Placental epithelial cell (primary cell): ENCODE measurements around the gene IL37. TPM values are rescaled to one million over a fixed set of nuclear protein-coding genes. Genes with fewer than 3 reads are reported as not detected.

Experiments used
- total RNA-seq: library from RNA; depleted of rRNA; stranded (reverse); fragments of >200 nt; gene quantifications from 2 replicates; pipeline ENCODE4 v1.2.3, GENCODE V29; 2012

The IL37 gene
- total RNA-seq: not detected in 2 replicates

GRCh38 chr2:112910865-112911264, at the start of gene IL37:
Gene IL37 (plus strand): TSS chr2:112911165. CDS start chr2:112913013, 1,848 bp downstream.

Other genes with a start within 250 kb of the IL37 start
- gene NT5DC4, start 190.1 kb upstream of the IL37 start, total RNA-seq: not detected in 2 replicates
- gene CKAP2L, start 146.6 kb upstream of the IL37 start, total RNA-seq: 3.1 and 4.9 TPM in 2 replicates
- gene IL1A, start 126.7 kb upstream of the IL37 start, total RNA-seq: under 0.01 and 0.54 TPM in 2 replicates
- gene IL1B, start 74.4 kb upstream of the IL37 start, total RNA-seq: 0.11 TPM in 1 of 2 replicates, not detected in the other
- not detected in 2 replicates for gene IL36G, start 66.8 kb downstream of the IL37 start, total RNA-seq
- not detected in 2 replicates for gene IL36A, start 94.3 kb downstream of the IL37 start, total RNA-seq
- not detected in 2 replicates for gene IL36B, start 141.7 kb downstream of the IL37 start, total RNA-seq
- gene IL36RN, start 148.0 kb downstream of the IL37 start, total RNA-seq: 8.6 and 23.4 TPM in 2 replicates
- gene IL1F10, start 156.8 kb downstream of the IL37 start, total RNA-seq: 0.43 TPM in 1 of 2 replicates, not detected in the other
- gene IL1RN, start 216.4 kb downstream of the IL37 start, total RNA-seq: 5.1 and 9.2 TPM in 2 replicates